Thoracic aorta (tissue), 2 donors: ENCODE measurements around the gene OR4E2. TPM values are rescaled to one million over a fixed set of nuclear protein-coding genes. Genes with fewer than 3 reads are reported as not detected.
"Not testable (repeated sequence)": the region's sequence is repeated elsewhere in the genome, so short reads cannot be mapped to it uniquely, and the experiment has no call there.

ENCODE experiments used
- ATAC-seq: fragments of 150-250 bp; one replicate; pipeline ENCODE4 v1.8.0; 2017; ENCODE audit warnings: low read depth; ENCODE audit not compliant: insufficient number of reproducible peaks, low FRiP score
- DNase-seq: peaks from one replicate; pipeline ENCODE4 v3.0.0-alpha.2; 2020; ENCODE audit warnings: low spot score
- H3K27ac ChIP-seq, 2 donors: fragments of 200-600 bp; sonication (generic); 1 replicate in 1 of 2; 2 replicates in 1 of 2; pipeline ENCODE4 v1.5.1; 2016; ENCODE audit warnings: mild to moderate bottlenecking in 2 of 2, moderate library complexity in 2 of 2
- H3K27me3 ChIP-seq: fragments of 200-600 bp; sonication (generic); replicated peaks from 2 replicates; pipeline ENCODE4 v1.6.0; 2016; ENCODE audit warnings: mild to moderate bottlenecking; ENCODE audit not compliant: insufficient read depth
- H3K36me3 ChIP-seq: fragments of 200-600 bp; sonication (generic); one replicate; pipeline ENCODE4 v1.5.1; 2016
- H3K4me1 ChIP-seq, 2 donors: fragments of 200-600 bp; sonication (generic); 1 replicate in 1 of 2; 2 replicates in 1 of 2; pipeline versions ENCODE4 v1.5.1 to v1.6.0; 2016; ENCODE audit warnings: low read depth in 2 of 2, mild to moderate bottlenecking in 1 of 2; ENCODE audit not compliant: control insufficient read depth in 1 of 2
- H3K4me3 ChIP-seq: fragments of 200-600 bp; sonication (generic); 2 replicates; pipeline ENCODE4 v1.5.1; 2016; ENCODE audit warnings: mild to moderate bottlenecking
- H3K9me3 ChIP-seq: fragments of 200-600 bp; sonication (generic); 2 replicates; pipeline ENCODE4 v1.5.1; 2016
- CTCF ChIP-seq: fragments of 200-600 bp; sonication (generic); IDR thresholded peaks from one replicate; pipeline ENCODE4 v1.5.1; 2019; ENCODE audit warnings: antibody characterized with exemption
- total RNA-seq, 2 donors: library from RNA; depleted of rRNA; stranded (reverse); fragments of >200 nt; gene quantifications; one replicate each; pipeline versions ENCODE4 v1.1.0 to v1.2.3, GENCODE V29; 2016

The OR4E2 gene
- not detected for total RNA-seq

GRCh38 chr14:21653331-21653885 is at the start of gene OR4E2:
Gene OR4E2, plus strand, starts transcription at chr14:21653835. Its CDS starts 11,248 bp downstream, at chr14:21665083.
- Histone ChIP-seq H3K9me3 (no peaks in the 10 kb centered on the region), H3K27me3 (no peaks in the 10 kb centered on the region), H3K27ac (no peak within 1 kb of the TSS), H3K4me1 (no peaks in the 10 kb centered on the region), H3K4me3 (no peak within 1 kb of the TSS), H3K36me3 (no peaks in the 10 kb centered on the region)
- TF ChIP-seq CTCF, result no peak
- no peak for ATAC-seq
- DNase-seq, result no peak

GRCh38 chr14:21612324-21612723 is 41.3 kb upstream of the OR4E2 start:
- no peaks in the 10 kb centered on the region for H3K27me3 ChIP-seq
- DNase-seq (no peak), ATAC-seq (no peak)
- no peaks in the 10 kb centered on the region for H3K4me1 ChIP-seq
- H3K27ac ChIP-seq, result no peak overlapping the region
- no peaks in the 10 kb centered on the region for H3K9me3 ChIP-seq
- no peak for TF ChIP-seq CTCF
- H3K4me3 ChIP-seq, result no peak overlapping the region
- H3K36me3 ChIP-seq, result no peaks in the 10 kb centered on the region

GRCh38 chr14:21614240-21614639 is 39.4 kb upstream of the OR4E2 start:
- H3K4me3 ChIP-seq, result no peak overlapping the region
- no peak overlapping the region for H3K27ac ChIP-seq
- DNase-seq (no peak), ATAC-seq (no peak)
- H3K9me3 ChIP-seq, result no peaks in the 10 kb centered on the region
- TF ChIP-seq CTCF, result no peak
- no peaks in the 10 kb centered on the region for H3K4me1 ChIP-seq
- no peaks in the 10 kb centered on the region for H3K36me3 ChIP-seq
- no peaks in the 10 kb centered on the region for H3K27me3 ChIP-seq

GRCh38 chr14:21617614-21618013 is 36.0 kb upstream of the OR4E2 start:
- Histone ChIP-seq H3K36me3 (no peaks in the 10 kb centered on the region), H3K4me1 (no peaks in the 10 kb centered on the region), H3K27me3 (no peaks in the 10 kb centered on the region), H3K4me3 (no peak overlapping the region), H3K9me3 (no peaks in the 10 kb centered on the region), H3K27ac (no peak overlapping the region)
- ATAC-seq (no peak), DNase-seq (no peak)
- TF ChIP-seq CTCF, result no peak

- no peak overlapping the region for H3K4me3 ChIP-seq
- no peaks in the 10 kb centered on the region for H3K9me3 ChIP-seq
- no peak for TF ChIP-seq CTCF
- ATAC-seq (no peak), DNase-seq (no peak)
- no peak overlapping the region for H3K27ac ChIP-seq
- H3K36me3 ChIP-seq, result no peaks in the 10 kb centered on the region
- no peaks in the 10 kb centered on the region for H3K4me1 ChIP-seq
- no peaks in the 10 kb centered on the region for H3K27me3 ChIP-seq
These were observed 27.0 kb upstream of the OR4E2 start for GRCh38 chr14:21626491-21627230.

GRCh38 chr14:21630503-21630902 is 23.1 kb upstream of the OR4E2 start:
- H3K27ac ChIP-seq, H3K36me3 ChIP-seq, H3K4me3 ChIP-seq, DNase-seq, H3K4me1 ChIP-seq, H3K27me3 ChIP-seq, ATAC-seq, H3K9me3 ChIP-seq: not testable (repeated sequence)
